ENCODE measurements around the gene ARID3B.

GRCh38 chr15:74626752-74627692, 86.0 kb downstream of the ARID3B start:
- TF ChIP-seq, protein P1, sequence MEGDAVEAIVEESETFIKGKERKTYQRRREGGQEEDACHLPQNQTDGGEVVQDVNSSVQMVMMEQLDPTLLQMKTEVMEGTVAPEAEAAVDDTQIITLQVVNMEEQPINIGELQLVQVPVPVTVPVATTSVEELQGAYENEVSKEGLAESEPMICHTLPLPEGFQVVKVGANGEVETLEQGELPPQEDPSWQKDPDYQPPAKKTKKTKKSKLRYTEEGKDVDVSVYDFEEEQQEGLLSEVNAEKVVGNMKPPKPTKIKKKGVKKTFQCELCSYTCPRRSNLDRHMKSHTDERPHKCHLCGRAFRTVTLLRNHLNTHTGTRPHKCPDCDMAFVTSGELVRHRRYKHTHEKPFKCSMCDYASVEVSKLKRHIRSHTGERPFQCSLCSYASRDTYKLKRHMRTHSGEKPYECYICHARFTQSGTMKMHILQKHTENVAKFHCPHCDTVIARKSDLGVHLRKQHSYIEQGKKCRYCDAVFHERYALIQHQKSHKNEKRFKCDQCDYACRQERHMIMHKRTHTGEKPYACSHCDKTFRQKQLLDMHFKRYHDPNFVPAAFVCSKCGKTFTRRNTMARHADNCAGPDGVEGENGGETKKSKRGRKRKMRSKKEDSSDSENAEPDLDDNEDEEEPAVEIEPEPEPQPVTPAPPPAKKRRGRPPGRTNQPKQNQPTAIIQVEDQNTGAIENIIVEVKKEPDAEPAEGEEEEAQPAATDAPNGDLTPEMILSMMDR (IDR thresholded peaks at IDR 0.05; ENCODE audit: insufficient read depth, low read length): no peak
- TF ChIP-seq GABPA (IDR thresholded peaks at IDR 0.05; ENCODE audit: low read depth): no peak
- no peak for TF ChIP-seq REST (IDR thresholded peaks at IDR 0.05; ENCODE audit: insufficient replicate concordance, low read depth)
- TF ChIP-seq POLR2AphosphoS5 (IDR thresholded peaks at IDR 0.05; ENCODE audit: low read depth): no peak
- TF ChIP-seq SPI1 (IDR thresholded peaks at IDR 0.05; ENCODE audit: borderline replicate concordance, low read depth): 0 out of 2 replicates have a peak, but pooled peaks have one; percentile 11

Measured in HL-60 (cell line).